Fibroblast of pulmonary artery (primary cell): ENCODE measurements around the gene ROS1.

Experiments
- DNase-seq: peaks from one replicate; pipeline ENCODE4 v3.0.0-alpha.2; 2010; ENCODE audit warnings: low read depth
- H3K4me3 ChIP-seq: replicated peaks from 2 replicates; pipeline ENCODE4 v1.5.1; 2011; ENCODE audit warnings: low read depth, mild to moderate bottlenecking, control low read depth, low read length, moderate library complexity
- CTCF ChIP-seq: IDR thresholded peaks from 2 replicates; pipeline ENCODE4 v1.5.1; 2011; ENCODE audit warnings: mild to moderate bottlenecking, control low read depth, low read length, inconsistent platforms; ENCODE audit errors: missing control alignments

The ROS1 gene

GRCh38 chr6:117306227-117306790 is 119.4 kb downstream of the ROS1 start:
- no peak for TF ChIP-seq CTCF
- H3K4me3 ChIP-seq = no peak overlapping the region
- DNase-seq = no peak

GRCh38 chr6:117304446-117304845 is 121.3 kb downstream of the ROS1 start:
- TF ChIP-seq CTCF = no peak
- no peak for DNase-seq
- H3K4me3 ChIP-seq = no peak overlapping the region

- no peak for DNase-seq
- TF ChIP-seq CTCF = no peak
- no peak overlapping the region for H3K4me3 ChIP-seq
Observed at GRCh38 chr6:117303323-117303722, 122.4 kb downstream of the ROS1 start.

GRCh38 chr6:117298941-117299340 is 126.8 kb downstream of the ROS1 start:
- no peak for DNase-seq
- TF ChIP-seq CTCF = no peak
- no peak overlapping the region for H3K4me3 ChIP-seq

GRCh38 chr6:117290173-117290846 is 135.4 kb downstream of the ROS1 start:
- no peak for DNase-seq
- no peak for TF ChIP-seq CTCF
- no peak overlapping the region for H3K4me3 ChIP-seq

GRCh38 chr6:117288083-117288715 is 137.5 kb downstream of the ROS1 start:
- TF ChIP-seq CTCF = no peak
- no peak overlapping the region for H3K4me3 ChIP-seq
- DNase-seq = no peak
